Activated effector memory CD4-positive, alpha-beta T cell treated with anti-CD3 and anti-CD28 coated beads, Interleukin-2, amount 50 U/mL, for 16 hours (primary cell): Measurements from ENCODE around the gene KCNK15.

Experiments used
- DNase-seq: peaks from one replicate; pipeline ENCODE4 v3.0.0-alpha.2; 2020

KCNK15 gene

DNA sequence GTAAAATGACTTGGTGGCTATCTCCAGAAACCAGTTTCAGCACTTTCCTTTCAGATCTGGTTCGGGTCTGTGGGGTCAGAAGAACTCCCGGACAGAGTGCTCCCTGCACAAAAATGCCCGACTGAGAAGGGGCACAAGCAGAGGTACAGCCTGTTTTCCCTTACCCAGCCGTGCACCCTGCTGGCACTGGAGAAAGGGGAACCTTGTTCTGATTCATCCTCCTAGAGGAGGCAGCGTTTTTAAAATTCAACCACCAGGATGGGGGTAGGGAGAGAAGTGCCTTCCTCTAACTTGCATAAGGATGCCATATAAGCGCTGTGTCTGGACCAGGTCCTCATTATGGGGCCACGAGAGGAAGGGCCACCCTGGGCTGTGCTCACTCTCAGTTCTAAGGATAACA, 47.1 kb downstream of the KCNK15 start:
- DNase-seq = no peak

DNA sequence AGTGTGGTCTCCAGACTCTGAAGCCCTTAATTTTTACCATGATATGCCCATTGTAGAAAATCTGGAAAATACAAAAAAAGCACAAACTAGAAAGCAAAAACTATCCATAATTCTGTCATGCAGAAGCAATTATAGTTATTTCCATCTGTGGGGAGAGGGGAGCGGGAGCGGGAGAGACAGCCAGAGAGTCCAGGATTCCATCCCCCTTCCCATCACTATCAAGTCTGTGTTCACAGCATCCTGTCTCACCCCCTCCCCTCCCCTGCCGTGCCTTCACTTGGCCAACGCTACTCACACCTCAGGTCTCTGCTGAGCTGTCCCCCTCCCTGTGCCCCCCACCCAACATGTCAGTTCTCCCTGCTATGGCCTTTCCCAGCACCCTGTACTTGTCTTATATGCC, 50.2 kb downstream of the KCNK15 start:
- DNase-seq = no peak

DNA sequence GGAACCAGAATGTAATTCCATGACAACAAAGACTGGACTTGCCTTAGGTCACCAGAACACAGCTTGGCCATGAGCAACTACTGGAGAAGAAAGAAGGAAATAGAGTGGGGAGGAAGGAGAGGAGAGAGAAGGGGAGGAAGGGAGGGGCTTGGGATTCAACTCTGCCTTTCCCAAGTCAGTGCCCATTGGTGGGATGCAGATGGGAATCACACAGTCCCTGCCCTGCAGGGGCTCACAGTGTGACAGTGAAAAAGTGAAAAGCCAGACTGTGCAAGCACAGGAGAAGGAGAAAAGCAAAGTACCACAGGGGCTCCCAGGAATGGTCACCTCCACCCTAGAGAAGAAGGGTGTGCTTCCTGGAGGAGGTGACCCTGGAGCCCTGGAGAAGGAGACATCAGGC, 50.6 kb downstream of the KCNK15 start:
- no peak for DNase-seq

DNA sequence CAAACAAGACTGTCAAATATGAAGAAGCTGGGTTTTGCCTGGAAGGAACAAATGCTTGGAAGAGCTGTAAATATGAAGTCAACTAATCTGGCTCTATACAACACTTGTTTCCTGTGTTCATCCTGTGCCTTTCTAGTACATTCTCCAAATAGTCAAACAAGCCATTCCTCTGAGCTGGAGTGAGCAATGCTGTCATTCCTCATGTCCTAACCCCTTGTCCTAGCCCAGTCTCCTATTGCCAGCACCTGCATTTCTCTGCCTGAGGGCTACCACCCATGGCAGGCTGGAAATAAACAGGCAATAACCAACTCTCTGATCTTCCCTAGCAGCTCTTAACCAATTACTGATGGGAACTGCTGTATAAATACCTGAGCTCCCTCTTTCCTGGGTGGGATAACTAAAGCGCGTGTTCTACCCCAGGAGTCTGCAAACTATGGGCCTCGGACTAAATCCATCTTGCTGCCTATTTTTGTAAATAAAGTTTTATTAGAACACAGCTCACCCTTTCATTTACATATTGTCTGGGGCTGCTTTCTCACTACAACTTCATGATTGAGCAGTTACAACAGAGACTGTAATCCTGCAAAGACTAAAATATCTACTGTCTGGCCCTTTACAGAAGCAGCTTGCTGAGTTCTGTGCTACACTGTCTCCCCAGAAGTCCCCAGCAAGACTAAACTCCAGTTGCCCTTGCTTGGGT, 51.2 kb downstream of the KCNK15 start:
- no peak for DNase-seq

DNA sequence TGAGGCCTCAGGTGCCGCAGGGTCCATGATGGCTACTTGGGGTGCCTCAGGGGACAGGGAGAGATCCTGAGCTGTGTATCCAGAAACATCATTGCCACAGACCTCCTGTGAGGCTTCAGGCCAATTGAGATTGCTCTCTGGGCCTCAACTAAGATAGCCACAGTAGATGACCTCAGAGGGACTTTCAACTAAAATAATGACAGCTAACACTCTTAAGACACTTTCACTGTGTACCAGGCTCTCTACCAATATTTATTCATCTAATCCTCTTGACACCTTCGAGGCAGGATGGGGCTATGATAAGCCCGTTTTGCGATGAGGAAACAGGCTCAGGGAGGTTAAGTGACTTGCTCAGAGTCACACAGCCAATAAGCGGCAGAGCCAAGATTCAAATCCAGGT, 54.0 kb downstream of the KCNK15 start:
- no peak for DNase-seq

DNA sequence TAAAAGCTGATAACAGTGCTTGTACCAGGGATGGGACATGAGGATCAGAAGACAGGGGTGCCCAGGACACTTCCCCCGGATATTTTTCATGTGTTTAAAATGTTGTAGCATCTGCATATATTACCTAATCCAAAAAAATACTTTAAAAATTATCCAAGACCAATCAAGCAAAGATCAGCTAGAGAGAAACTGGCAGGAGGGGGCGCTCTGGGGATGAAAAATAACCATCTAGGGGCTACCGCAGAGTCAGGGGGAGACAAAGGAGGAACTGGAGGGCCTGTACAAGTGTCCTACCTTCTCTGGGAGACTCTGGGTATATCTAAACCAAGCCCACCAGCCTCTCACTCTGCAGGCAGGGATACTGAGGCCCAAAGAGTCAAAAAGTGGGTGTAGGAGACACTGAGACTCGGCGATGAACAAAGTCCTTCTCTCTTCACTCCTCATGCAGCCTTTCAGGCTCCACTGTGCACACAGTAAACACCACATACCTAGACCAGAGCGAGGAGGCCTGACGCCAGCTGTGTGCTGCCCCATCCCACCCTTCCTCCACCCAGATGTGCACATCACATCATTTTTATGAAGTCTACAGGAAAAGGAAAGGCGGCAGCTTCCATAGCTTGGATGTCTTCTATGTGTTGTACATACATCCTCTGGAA, 54.9 kb downstream of the KCNK15 start:
- DNase-seq = no peak
